Heart right ventricle (tissue), 16 donors: ENCODE measurements around the gene SRMS. TPM values are rescaled to one million over a fixed set of nuclear protein-coding genes. Genes with fewer than 3 reads are reported as not detected.

Experiments used
- ATAC-seq, 8 donors: fragments of 200-7000 bp; cut with Tn5 transposase; one replicate each; pipeline ENCODE4 v1.9.1; 2020; ENCODE audit warnings: mild to moderate bottlenecking in 8 of 8, moderate library complexity in 8 of 8, moderate number of reproducible peaks in 1 of 8
- DNase-seq, 2 donors: peaks; one replicate each; pipeline ENCODE4 v3.0.0-alpha.2; 2020
- H3K27ac ChIP-seq, 10 donors: fragments of 200-600 bp; sonication (generic) in 2 of 10; one replicate each; pipeline versions ENCODE4 v1.5.0 to v1.8.0; 2020 to 2022; ENCODE audit warnings: mild to moderate bottlenecking in 3 of 10
- H3K27me3 ChIP-seq, 7 donors: fragments of 200-600 bp; one replicate each; pipeline ENCODE4 v1.8.0; 2021 to 2022; ENCODE audit warnings: mild to moderate bottlenecking in 2 of 7
- H3K36me3 ChIP-seq, 9 donors: fragments of 200-600 bp; sonication (generic) in 1 of 9; one replicate each; pipeline versions ENCODE4 v1.5.0 to v1.8.0; 2020 to 2022; ENCODE audit warnings: mild to moderate bottlenecking in 2 of 9
- H3K4me1 ChIP-seq, 9 donors: fragments of 200-600 bp; sonication (generic) in 1 of 9; one replicate each; pipeline versions ENCODE4 v1.5.0 to v1.8.0; 2020 to 2022; ENCODE audit warnings: mild to moderate bottlenecking in 4 of 9
- H3K4me3 ChIP-seq, 10 donors: fragments of 200-600 bp; sonication (generic) in 2 of 10; one replicate each; pipeline versions ENCODE4 v1.5.0 to v1.8.0; 2020 to 2022; ENCODE audit warnings: mild to moderate bottlenecking in 7 of 10, moderate library complexity in 2 of 10
- H3K9me3 ChIP-seq, 11 donors: fragments of 200-600 bp in 10 of 11; sonication (generic) in 2 of 11; one replicate each; pipeline versions ENCODE4 v1.5.0 to v1.8.0; 2013 to 2022; ENCODE audit warnings: mild to moderate bottlenecking in 2 of 11, control low read depth in 1 of 11, moderate library complexity in 1 of 11
- WGBS, 2 donors: extraction: QIAGEN DNeasy Blood & Tissue Kit; methylation state at CpG; one replicate each; pipeline ENCODE4 v1.1.7; 2013; ENCODE audit warnings: inconsistent platforms in 1 of 2; 5-methylcytosine and 5-hydroxymethylcytosine counted together
- intact Hi-C, 10 donors: fragments of 100-400 bp; cut with DNase I; formaldehyde crosslinking; loops; one replicate each; pipeline versions ENCODE4 v1.11.1 to v1.14.2; 2022
- polyA plus RNA-seq, 2 donors: library from polyadenylated mRNA; stranded (reverse); fragments of 200-250 nt; gene quantifications; one replicate each; pipeline ENCODE4 v1.2.3, GENCODE V29; 2013
- total RNA-seq, 10 donors: library from RNA; stranded (reverse); fragmentation: NEBNext Ultra II Directional in 3 of 10; extraction: Animal tissue kit (Norgen Biotek cat#: 25700) in 3 of 10; gene quantifications; one replicate each; pipeline versions ENCODE4 v1.2.1 to v1.2.4, GENCODE V29; 2021 to 2023
- TF ChIP-seq, protein P1 (sequence below), 9 donors: fragments of 200-600 bp; sonication (generic) in 2 of 9; IDR thresholded peaks; one replicate each; pipeline versions ENCODE4 v1.5.0 to v1.8.0; 2021 to 2022; ENCODE audit warnings: antibody characterized with exemption in 9 of 9, mild to moderate bottlenecking in 5 of 9, moderate library complexity in 1 of 9
- donor health status: Arrhythmogenic right ventricular cardiomyopathy.
- donor health status: ischemic (EF 13 %, LVEDD 7.1; RV severe dilation, severe dysfunction).
- donor health status: healthy with polysubstance abuse.
- donor health status: DM: no; HTN: yes; CAD: no.
- donor health status: DM: no; HTN: no; CAD: no.
- donor health status: ischemic (EF 25% LVEDD 6.9; RV normal size, moderate dysfunction).
- donor health status: ischemic (EF 25% LVEDD 5.7; RV mildly dilated, moderate dysfunction).
- donor health status: healthy.
- donor health status: DM: yes; HTN: yes; CAD: no.
- donor health status: Ischemic cardiomyopathy.
- donor health status: ischemic (EF 35%, LVEDD 5.7; RV mildly dilated, moderate dysfunction).
- donor health status: nonischemic (EF 11% LVEDD 7.7; RV severe dilation, severe dysfunction).
- donor health status: DM: yes; HTN: yes; CAD: no.
- donor health status: PGD.
- donor health status: ischemic (EF 29% LVEDD 5.4; RV normal size, mild dysfunction).
- donor health status: nonischemic (EF 23%, LVEDD 6.1; RV moderate dilation, normal function).

The SRMS gene
- total and polyA plus RNA-seq, 12 donors = not detected

DNA sequence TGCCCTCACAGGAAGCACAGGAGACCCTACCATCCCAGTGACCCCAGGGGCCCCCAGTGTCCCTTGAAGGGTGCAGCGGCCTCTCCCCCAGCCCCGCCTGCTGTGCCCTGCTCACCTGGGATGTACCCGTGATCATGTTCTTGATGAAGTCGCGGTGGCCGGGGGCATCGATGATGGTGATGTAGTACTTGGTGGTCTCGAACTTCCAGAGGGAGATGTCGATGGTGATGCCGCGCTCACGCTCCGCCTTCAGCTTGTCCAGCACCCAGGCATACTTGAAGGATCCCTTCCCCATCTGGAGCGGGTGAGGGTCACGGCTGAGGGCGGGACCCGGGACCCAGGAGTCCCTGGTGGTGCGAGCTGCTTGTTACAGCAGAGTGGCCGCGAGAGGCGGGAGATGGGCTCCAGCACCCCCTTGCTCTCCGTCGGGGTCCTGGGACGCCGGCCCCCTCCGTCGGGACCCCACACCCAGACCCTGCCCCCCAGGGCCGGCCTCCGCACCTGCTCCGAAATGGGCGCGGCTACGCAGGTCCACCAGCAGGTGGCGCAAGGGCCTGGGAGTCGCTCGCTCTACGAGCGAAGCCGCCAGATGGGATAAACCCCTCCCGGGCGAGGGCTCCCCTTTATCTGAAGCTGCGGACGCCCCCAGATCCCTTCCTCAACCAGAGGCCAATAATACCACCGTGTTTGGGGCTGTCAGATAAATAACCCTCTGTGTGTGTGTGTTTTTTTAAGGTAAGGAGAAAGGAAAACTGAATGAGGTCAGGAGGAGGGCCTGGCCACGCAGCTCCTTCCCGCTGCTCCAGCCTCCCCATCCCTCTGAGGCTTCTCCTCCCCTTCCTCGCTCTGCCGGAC lies 51.6 kb downstream of the SRMS start:
- WGBS, 2 donors = 24 to 27% methylated on average over 48 of the region's 48 CpGs
- Histone ChIP-seq H3K9me3 (no peaks in the 10 kb centered on the region), H3K4me3 (peak overlapping the region; percentile 18 to 67 (median 60)), H3K27me3 (peaks cover 0 to 56% (median 38%) of the 10 kb centered on the region in 7 donors), H3K4me1 (peaks cover 10 to 45% (median 37%) of the 10 kb centered on the region in 9 donors), H3K27ac (peak overlapping the region in 8 of 10 donors; percentile 75 to 98 (median 93)), H3K36me3 (peaks cover 0 to 36% (median 0%) of the 10 kb centered on the region in 9 donors)
- TF ChIP-seq, protein P1, sequence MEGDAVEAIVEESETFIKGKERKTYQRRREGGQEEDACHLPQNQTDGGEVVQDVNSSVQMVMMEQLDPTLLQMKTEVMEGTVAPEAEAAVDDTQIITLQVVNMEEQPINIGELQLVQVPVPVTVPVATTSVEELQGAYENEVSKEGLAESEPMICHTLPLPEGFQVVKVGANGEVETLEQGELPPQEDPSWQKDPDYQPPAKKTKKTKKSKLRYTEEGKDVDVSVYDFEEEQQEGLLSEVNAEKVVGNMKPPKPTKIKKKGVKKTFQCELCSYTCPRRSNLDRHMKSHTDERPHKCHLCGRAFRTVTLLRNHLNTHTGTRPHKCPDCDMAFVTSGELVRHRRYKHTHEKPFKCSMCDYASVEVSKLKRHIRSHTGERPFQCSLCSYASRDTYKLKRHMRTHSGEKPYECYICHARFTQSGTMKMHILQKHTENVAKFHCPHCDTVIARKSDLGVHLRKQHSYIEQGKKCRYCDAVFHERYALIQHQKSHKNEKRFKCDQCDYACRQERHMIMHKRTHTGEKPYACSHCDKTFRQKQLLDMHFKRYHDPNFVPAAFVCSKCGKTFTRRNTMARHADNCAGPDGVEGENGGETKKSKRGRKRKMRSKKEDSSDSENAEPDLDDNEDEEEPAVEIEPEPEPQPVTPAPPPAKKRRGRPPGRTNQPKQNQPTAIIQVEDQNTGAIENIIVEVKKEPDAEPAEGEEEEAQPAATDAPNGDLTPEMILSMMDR (IDR thresholded peaks at IDR 0.05) = peak; percentile 89 to 98 (median 96)
- ATAC-seq (peak; percentile 18 to 61 (median 38)), DNase-seq (peak; percentile 67 to 77)
- intact Hi-C loops = loop anchor here in 5 of 10 donors (1.0 to 5.0 kb wide), 3 partner anchors 24 to 1119 kb away; partner anchors contain the start of gene PPDPF (in 4 of the 5)

DNA sequence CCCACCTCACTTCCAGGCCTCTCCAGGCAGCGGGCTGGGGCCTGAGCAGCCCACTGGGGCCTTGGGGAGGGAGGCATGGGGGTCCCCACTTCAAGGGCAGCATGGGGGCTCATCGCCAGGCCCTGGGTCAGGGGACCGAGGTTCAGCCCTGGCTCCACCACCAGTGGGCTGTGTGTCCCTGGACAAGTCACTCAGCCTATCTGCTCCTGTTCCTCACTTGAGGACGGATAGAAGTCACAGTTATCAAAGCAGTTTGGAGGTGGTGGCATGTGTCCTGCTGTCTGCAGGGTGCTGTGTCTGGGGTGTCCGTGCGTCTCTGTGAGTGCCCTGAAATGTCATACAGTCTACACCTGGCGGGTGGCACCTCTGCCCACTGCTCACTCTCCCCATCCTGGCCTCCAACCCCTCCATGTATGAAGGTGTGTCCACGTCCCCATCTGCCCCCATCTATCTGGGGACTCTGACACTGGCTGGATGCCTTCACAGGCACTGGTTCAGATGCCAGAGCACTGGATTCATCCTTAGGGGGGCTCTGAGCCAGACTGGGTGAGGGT lies 52.3 kb downstream of the SRMS start:
- H3K9me3 ChIP-seq = no peaks in the 10 kb centered on the region
- H3K27me3 ChIP-seq = peaks cover 0 to 49% (median 38%) of the 10 kb centered on the region in 7 donors
- DNase-seq (no peak), ATAC-seq (no peak)
- TF ChIP-seq, protein P1 (IDR thresholded peaks at IDR 0.05) = no peak
- H3K27ac ChIP-seq = peak overlapping the region in 1 of 10 donors; percentile 22
- intact Hi-C loops = loop anchor here in 1 of 10 donors (5.0 kb wide), 1 partner anchor 1118 kb away; no protein-coding TSS in a partner anchor
- H3K36me3 ChIP-seq = peaks cover 0 to 44% (median 0%) of the 10 kb centered on the region in 9 donors
- WGBS, 2 donors = 70% methylated on average over 8 of the region's 8 CpGs
- peaks cover 10 to 41% (median 30%) of the 10 kb centered on the region in 9 donors for H3K4me1 ChIP-seq
- H3K4me3 ChIP-seq = no peak overlapping the region

DNA sequence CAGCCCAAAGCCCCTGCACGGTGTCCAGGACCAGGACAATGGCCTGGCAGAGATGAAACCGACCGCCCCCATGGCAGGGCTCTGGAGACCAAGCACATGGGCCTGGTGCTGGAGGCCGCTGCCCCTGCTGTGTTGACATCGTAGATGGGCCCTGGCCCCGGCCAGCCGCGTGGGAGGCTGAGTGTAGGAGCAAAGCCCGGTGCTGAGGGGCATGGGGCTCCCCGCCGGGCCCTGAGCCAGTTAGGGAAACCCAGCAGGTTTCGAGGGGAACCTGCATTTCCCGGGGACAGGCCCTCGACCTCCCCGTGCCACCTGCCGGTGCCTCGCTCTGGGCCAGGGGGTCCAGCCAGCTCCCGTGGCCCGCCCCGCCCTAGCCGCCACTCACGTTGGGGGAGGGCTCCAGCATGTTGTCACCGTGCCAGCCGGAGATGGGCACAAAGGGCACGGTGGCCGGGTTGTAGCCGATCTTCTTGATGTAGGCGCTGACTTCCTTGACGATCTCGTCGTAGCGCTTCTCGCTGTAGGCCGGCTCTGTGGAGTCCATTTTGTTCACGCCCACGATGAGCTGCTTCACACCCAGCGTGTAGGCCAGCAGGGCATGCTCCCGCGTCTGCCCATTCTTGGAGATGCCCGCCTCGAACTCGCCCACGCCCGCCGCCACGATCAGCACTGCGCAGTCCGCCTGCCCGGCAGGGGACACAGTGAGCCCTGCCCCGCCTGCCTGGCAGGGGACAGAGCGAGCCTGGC lies 53.0 kb downstream of the SRMS start:
- H3K4me1 ChIP-seq = peaks cover 8 to 35% (median 25%) of the 10 kb centered on the region in 9 donors
- H3K27ac ChIP-seq = peak overlapping the region in 1 of 10 donors; percentile 22
- peaks cover 0 to 47% (median 37%) of the 10 kb centered on the region in 7 donors for H3K27me3 ChIP-seq
- no peak overlapping the region for H3K4me3 ChIP-seq
- ATAC-seq (no peak), DNase-seq (no peak)
- WGBS, 2 donors = 79 to 80% methylated on average over 51 of the region's 51 CpGs
- H3K36me3 ChIP-seq = peaks cover 0 to 49% (median 0%) of the 10 kb centered on the region in 9 donors
- TF ChIP-seq, protein P1 (IDR thresholded peaks at IDR 0.05) = no peak
- intact Hi-C loops = loop anchor here in 1 of 10 donors (5.0 kb wide), 1 partner anchor 1117 kb away; no protein-coding TSS in a partner anchor
- H3K9me3 ChIP-seq = no peaks in the 10 kb centered on the region

DNA sequence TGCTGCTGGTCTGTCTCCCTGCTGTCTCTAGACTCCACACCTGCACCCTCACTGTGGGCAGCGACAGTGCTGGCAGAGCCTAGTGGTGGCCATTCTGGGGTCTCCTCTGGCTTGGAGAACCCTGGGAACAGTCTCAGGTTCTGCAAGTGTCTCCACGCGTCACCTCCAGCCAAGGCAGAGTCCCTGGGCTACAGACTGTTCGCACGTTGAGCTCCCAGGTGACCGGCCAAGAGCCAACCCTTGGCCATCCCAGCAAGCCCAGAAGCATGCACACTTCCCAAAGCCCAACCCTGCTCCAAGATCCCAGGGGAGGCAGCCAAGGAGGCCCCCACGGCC lies 53.5 kb downstream of the SRMS start:
- ATAC-seq (no peak), DNase-seq (no peak)
- H3K27me3 ChIP-seq = peaks cover 0 to 45% (median 37%) of the 10 kb centered on the region in 7 donors
- H3K36me3 ChIP-seq = peaks cover 0 to 54% (median 0%) of the 10 kb centered on the region in 9 donors
- TF ChIP-seq, protein P1 (IDR thresholded peaks at IDR 0.05) = no peak
- H3K27ac ChIP-seq = no peak overlapping the region
- H3K9me3 ChIP-seq = no peaks in the 10 kb centered on the region
- intact Hi-C loops = no loop called here
- WGBS, 2 donors = 73% methylated on average over 7 of the region's 7 CpGs
- no peak overlapping the region for H3K4me3 ChIP-seq
- peaks cover 4 to 31% (median 21%) of the 10 kb centered on the region in 9 donors for H3K4me1 ChIP-seq
